Right lobe of liver (tissue), 6 donors: ENCODE data around the gene GNPAT. TPM values are rescaled to one million over a fixed set of nuclear protein-coding genes. Genes with fewer than 3 reads are reported as not detected.

Source experiments
- ATAC-seq, 4 donors: fragments of 200-7000 bp; cut with Tn5 transposase; one replicate each; pipeline ENCODE4 v1.9.1; 2020; ENCODE audit warnings: mild to moderate bottlenecking in 4 of 4, moderate library complexity in 4 of 4
- DNase-seq, 3 donors: peaks; one replicate each; pipeline ENCODE4 v3.0.0-alpha.2; 2020
- H3K27ac ChIP-seq, 3 donors: fragments of 200-600 bp; one replicate each; pipeline ENCODE4 v1.8.0; 2022
- H3K27me3 ChIP-seq, 2 donors: fragments of 200-600 bp; one replicate each; pipeline ENCODE4 v1.8.0; 2022
- H3K36me3 ChIP-seq, 4 donors: fragments of 200-600 bp; sonication (generic) in 1 of 4; one replicate each; pipeline versions ENCODE4 v1.5.1 to v1.8.0; 2017 to 2022; ENCODE audit warnings: control low read depth in 1 of 4
- H3K4me1 ChIP-seq, 4 donors: fragments of 200-600 bp; sonication (generic) in 1 of 4; one replicate each; pipeline versions ENCODE4 v1.5.1 to v1.8.0; 2017 to 2022; ENCODE audit warnings: control low read depth in 1 of 4
- H3K4me3 ChIP-seq, 3 donors: fragments of 200-600 bp; one replicate each; pipeline ENCODE4 v1.8.0; 2022
- H3K9me3 ChIP-seq, 4 donors: fragments of 200-600 bp; sonication (generic) in 1 of 4; one replicate each; pipeline versions ENCODE4 v1.5.1 to v1.8.0; 2017 to 2022; ENCODE audit warnings: control low read depth in 1 of 4
- POLR2A ChIP-seq: fragments of 450-650 bp; IDR thresholded peaks from one replicate; pipeline ENCODE4 v1.6.1; 2017; ENCODE audit warnings: antibody characterized with exemption, mild to moderate bottlenecking
- WGBS: methylation state at CpG from one replicate; pipeline ENCODE4 v1.1.6; 2018; ENCODE audit warnings: low coverage, low lambda C conversion rate; ENCODE audit not compliant: insufficient coverage; ENCODE audit errors: missing lambda C conversion rate; 5-methylcytosine and 5-hydroxymethylcytosine counted together
- intact Hi-C, 2 donors: fragments of 100-400 bp; cut with DNase I; formaldehyde crosslinking; loops; one replicate each; pipeline versions ENCODE4 v1.11.2 to v1.14.1; 2022
- total RNA-seq, 6 experiments: library from RNA; depleted of rRNA in 2 of 6; stranded (reverse); fragments of >200 nt in 2 of 6; fragmentation: NEBNext Ultra II Directional in 3 of 6; extraction: Animal tissue kit (Norgen Biotek cat#: 25700) in 3 of 6; gene quantifications; one replicate each; pipeline versions ENCODE4 v1.1.0 to v1.2.4, GENCODE V29; 2016 to 2023
- TF ChIP-seq, protein P1 (sequence below), 4 donors: fragments of 200-600 bp in 3 of 4; fragments of 450-650 bp in 1 of 4; IDR thresholded peaks; one replicate each; pipeline versions ENCODE4 v1.5.1 to v1.8.0; 2016 to 2022; ENCODE audit warnings: antibody characterized with exemption in 4 of 4, mild to moderate bottlenecking in 2 of 4
- donor health status: DM: no; HTN: yes; CAD: no.
- donor health status: DM: no; HTN: no; CAD: no.
- donor health status: DM: no; HTN: no; CAD: no.
- donor health status: DM: no; HTN: yes; CAD: no.
- donor health status: DM: no; HTN: yes; CAD: no.

Gene GNPAT
- total RNA-seq, 6 experiments from 2014 or later, result 18.5 to 24.3 (median 20.1) TPM

- intact Hi-C loops, result loop anchor here in 1 of 2 donors (10.0 kb wide), 1 partner anchor 286 kb away; no protein-coding TSS in a partner anchor
- TF ChIP-seq, protein P1, sequence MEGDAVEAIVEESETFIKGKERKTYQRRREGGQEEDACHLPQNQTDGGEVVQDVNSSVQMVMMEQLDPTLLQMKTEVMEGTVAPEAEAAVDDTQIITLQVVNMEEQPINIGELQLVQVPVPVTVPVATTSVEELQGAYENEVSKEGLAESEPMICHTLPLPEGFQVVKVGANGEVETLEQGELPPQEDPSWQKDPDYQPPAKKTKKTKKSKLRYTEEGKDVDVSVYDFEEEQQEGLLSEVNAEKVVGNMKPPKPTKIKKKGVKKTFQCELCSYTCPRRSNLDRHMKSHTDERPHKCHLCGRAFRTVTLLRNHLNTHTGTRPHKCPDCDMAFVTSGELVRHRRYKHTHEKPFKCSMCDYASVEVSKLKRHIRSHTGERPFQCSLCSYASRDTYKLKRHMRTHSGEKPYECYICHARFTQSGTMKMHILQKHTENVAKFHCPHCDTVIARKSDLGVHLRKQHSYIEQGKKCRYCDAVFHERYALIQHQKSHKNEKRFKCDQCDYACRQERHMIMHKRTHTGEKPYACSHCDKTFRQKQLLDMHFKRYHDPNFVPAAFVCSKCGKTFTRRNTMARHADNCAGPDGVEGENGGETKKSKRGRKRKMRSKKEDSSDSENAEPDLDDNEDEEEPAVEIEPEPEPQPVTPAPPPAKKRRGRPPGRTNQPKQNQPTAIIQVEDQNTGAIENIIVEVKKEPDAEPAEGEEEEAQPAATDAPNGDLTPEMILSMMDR (IDR thresholded peaks at IDR 0.05), result no peak
- no peak for TF ChIP-seq POLR2A
- no peaks in the 10 kb centered on the region for H3K36me3 ChIP-seq
- ATAC-seq (peak in 1 of 4 donors; percentile 21), DNase-seq (no peak)
- H3K4me1 ChIP-seq, result no peaks in the 10 kb centered on the region
- no peak overlapping the region for H3K27ac ChIP-seq
- no peaks in the 10 kb centered on the region for H3K27me3 ChIP-seq
- no peak overlapping the region for H3K4me3 ChIP-seq
- 35% methylated on average over 7 of the region's 8 CpGs for WGBS
- no peaks in the 10 kb centered on the region for H3K9me3 ChIP-seq
Observed at GRCh38 chr1:231200388-231201031, 40.5 kb upstream of the GNPAT start.

- DNase-seq (no peak), ATAC-seq (no peak)
- H3K4me1 ChIP-seq, result no peaks in the 10 kb centered on the region
- H3K27ac ChIP-seq, result no peak overlapping the region
- 50% methylated on average over 5 of the region's 16 CpGs for WGBS
- intact Hi-C loops, result loop anchor here in 1 of 2 donors (10.0 kb wide), 1 partner anchor 287 kb away; no protein-coding TSS in a partner anchor
- no peak for TF ChIP-seq POLR2A
- TF ChIP-seq, protein P1 (IDR thresholded peaks at IDR 0.05), result no peak
- no peaks in the 10 kb centered on the region for H3K27me3 ChIP-seq
- H3K36me3 ChIP-seq, result no peaks in the 10 kb centered on the region
- H3K4me3 ChIP-seq, result no peak overlapping the region
- no peaks in the 10 kb centered on the region for H3K9me3 ChIP-seq
Observed at GRCh38 chr1:231201375-231201978, 39.5 kb upstream of the GNPAT start.

DNA sequence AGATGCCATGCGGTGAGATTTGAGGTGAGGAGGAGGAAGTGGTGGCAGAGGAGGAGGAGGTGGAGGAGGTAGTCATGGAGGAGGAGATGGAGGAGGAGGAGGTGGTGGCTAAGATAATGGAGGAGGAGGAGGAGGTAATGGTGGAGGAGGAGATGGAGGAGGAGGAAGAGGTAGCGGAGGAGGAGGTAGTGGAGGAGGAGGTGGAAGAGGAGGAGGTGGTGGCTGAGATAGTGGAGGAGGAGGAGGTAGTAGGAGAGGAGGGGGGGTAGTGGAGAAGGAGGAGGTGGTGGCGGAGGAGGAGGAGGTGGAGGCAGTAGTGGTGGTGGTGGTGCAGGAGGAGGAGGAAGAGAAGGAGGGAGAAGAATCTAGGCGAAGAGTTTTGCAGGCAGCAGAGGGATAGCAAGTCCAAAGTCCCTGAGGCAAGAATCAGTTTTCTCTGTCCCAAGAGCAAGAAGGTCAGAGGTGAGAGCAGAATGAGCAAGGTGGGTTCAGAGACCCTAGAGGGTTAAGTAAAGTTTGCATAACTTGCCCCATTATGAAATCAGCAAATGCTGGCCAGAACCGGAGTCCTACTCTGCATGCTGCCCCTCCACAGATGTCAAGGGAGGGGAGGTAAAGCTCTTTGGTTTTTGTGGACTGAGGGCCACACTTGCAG is 38.9 kb upstream of the GNPAT start:
- H3K27ac ChIP-seq, result no peak overlapping the region
- ATAC-seq (peak in 1 of 4 donors; percentile 31), DNase-seq (no peak)
- H3K4me3 ChIP-seq, result no peak overlapping the region
- no peaks in the 10 kb centered on the region for H3K36me3 ChIP-seq
- H3K27me3 ChIP-seq, result no peaks in the 10 kb centered on the region
- 48% methylated on average over 4 of the region's 5 CpGs for WGBS
- TF ChIP-seq POLR2A, result no peak
- TF ChIP-seq, protein P1 (IDR thresholded peaks at IDR 0.05), result no peak
- intact Hi-C loops, result loop anchor here in 1 of 2 donors (10.0 kb wide), 1 partner anchor 287 kb away; no protein-coding TSS in a partner anchor
- H3K4me1 ChIP-seq, result no peaks in the 10 kb centered on the region
- H3K9me3 ChIP-seq, result no peaks in the 10 kb centered on the region

GRCh38 chr1:231203259-231204057 is 37.6 kb upstream of the GNPAT start:
- WGBS, result 74% methylated on average over 5 of the region's 21 CpGs
- Histone ChIP-seq H3K9me3 (no peaks in the 10 kb centered on the region), H3K4me1 (no peaks in the 10 kb centered on the region), H3K36me3 (no peaks in the 10 kb centered on the region), H3K27ac (no peak overlapping the region), H3K4me3 (no peak overlapping the region), H3K27me3 (no peaks in the 10 kb centered on the region)
- ATAC-seq (peak in 1 of 4 donors; percentile 8), DNase-seq (no peak)
- no peak for TF ChIP-seq POLR2A
- TF ChIP-seq, protein P1 (IDR thresholded peaks at IDR 0.05), result no peak
- intact Hi-C loops, result loop anchor here in 1 of 2 donors (10.0 kb wide), 1 partner anchor 289 kb away; no protein-coding TSS in a partner anchor
